ENCODE results near the gene BMPR1B. TPM values are rescaled to one million over a fixed set of nuclear protein-coding genes. Genes with fewer than 3 reads are reported as not detected.

BMPR1B gene
- total RNA-seq, 1 experiment from 2014 or later, result not detected

DNA sequence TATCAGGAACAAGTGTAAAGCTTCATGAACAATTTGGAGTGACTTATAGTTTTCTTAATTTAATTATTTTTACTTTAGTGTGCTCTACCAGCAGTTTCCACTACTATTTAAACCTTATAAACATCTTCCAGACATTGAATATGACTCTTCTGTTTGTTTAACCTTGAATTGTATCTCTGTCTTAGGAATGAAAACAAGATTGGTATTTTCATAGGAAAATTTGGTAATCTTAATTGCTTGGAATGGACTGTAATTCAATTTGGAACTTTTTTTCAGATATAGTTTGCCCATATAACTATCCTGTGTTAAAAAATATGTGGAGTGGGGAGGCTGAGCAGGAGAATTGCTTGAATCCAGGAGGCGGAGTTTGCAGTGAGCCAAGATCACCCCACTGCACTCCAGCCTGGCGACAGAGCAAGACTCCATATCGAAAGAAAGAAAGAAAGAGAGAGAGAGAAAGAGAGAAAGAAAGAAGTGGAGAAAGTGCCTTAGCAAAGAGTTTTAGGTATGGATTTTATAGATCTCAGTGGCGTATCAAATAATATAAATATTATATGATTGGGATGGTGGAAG is 242.4 kb downstream of the BMPR1B start:
- in situ Hi-C loops (cut with HindIII; ENCODE audit: low sequenced_read_pairs), result no loop called here

DNA sequence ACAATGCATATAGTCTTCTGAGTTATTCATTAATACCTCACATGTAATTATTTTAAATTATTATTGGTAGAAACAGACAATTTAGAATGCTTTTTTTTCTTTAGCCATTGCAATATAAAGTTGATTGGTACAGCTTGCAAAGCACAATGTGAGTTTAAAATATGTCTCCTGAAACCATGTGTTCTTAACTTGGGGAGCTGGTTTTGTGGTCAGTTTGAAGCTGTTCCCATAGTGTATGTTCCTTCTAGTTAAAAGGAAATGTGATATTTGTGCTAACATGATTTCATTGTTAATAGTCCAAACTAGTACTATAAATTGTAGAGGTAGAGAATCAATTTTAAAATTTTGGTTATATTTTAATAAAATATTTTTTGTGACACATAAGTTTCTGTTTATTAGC is 247.2 kb downstream of the BMPR1B start:
- in situ Hi-C loops (cut with HindIII; ENCODE audit: low sequenced_read_pairs), result no loop called here

More for the DNA sequence above, 242.4 kb downstream of the BMPR1B start:
- no peak for DNase-seq (ENCODE audit: low spot score)

DNA sequence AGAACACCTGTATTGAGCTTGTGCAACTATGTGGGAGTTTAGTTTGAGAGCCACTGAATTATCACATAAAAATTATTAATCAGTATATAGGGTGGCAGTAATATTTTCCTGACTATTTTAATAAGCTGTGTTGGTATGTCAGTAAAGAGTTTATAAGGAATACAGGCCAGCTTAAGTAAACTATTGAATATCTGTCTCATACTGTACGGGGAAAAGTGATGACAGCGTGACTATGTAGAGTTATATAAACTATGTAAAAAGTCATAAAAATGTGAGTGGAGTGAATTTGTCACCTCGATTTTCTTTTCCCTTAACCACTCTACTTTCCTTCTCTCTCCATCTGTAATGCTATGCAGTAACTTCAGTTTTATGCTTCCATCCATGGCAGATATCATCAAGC is 250.2 kb downstream of the BMPR1B start:
- in situ Hi-C loops (cut with HindIII; ENCODE audit: low sequenced_read_pairs), result no loop called here
- DNase-seq (ENCODE audit: low spot score), result no peak

More for the DNA sequence above, 247.2 kb downstream of the BMPR1B start:
- DNase-seq (ENCODE audit: low spot score), result no peak

DNA sequence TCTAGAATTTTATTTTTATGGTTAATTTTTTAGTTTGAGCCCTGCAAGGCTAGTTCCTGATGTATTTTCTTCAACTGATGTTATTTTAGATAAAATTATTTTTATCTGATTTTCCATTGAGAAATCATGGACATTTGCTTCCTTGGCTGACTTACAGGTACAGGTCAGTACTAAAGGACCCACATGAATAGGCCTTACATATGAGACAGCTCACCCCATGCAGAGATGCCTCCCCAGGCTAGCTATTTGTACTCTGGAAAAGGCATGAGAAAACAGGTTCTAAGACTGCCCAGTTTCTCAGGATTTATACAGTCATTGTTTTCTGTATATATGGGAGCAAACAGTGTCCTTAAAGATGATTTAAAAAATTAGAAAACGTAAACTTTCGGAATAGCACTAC is 255.5 kb downstream of the BMPR1B start:
- DNase-seq (ENCODE audit: low spot score), result no peak
- in situ Hi-C loops (cut with HindIII; ENCODE audit: low sequenced_read_pairs), result no loop called here

DNA sequence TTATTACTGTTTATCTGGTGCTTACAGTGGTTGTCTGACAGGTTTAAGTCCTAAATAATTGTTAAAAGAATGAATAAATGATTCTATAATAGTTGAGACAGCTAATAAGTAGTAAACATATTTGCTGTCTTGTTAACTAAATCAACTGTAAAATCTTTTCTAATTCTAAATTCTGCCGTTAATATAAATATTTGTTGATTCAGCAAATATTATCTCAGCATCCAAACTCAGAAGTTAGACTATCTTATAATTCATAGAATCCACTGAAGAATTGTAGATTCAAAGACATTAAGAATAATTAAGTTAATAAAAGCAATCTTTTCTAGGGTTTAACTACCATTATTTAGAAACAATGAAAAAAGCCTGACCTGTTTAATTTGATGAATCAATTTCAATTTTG is 256.3 kb downstream of the BMPR1B start:
- in situ Hi-C loops (cut with HindIII; ENCODE audit: low sequenced_read_pairs), result no loop called here
- DNase-seq (ENCODE audit: low spot score), result no peak

DNA sequence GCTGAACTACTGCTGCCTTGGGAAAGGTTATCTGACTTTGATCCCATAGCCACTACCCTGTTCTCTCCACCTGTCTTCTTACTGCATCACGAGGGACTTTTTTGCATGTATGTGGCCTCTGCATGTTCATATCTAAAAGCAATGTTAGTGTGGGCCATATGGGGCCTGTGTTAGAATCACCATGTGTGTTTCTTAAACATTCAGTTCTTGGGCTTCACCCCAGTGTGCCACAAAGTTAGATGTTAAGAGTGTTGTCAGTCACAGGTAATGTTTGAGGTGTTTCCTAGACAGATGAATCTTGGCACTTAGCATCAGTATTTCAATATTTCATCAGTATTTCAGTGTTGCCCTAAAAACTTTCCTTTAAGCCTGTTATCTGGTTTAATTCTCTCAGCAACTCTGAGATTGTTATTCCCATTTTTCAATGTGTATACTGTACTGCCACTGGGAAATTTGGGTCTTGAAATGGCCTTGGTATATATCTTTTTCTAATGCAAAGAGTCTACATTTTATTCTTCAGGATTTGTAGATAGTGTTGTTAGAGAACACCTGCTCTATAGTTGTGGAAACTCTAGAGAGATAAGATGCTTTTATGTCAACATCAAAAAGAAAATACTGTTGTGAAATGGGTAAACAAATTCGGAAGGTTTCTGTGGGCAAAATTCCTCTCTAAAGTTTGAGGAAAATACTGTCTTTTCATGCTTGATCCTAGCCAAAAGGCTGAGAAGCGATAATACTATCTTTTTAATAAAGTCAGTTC is 259.7 kb downstream of the BMPR1B start:
- DNase-seq (ENCODE audit: low spot score), result no peak
- in situ Hi-C loops (cut with HindIII; ENCODE audit: low sequenced_read_pairs), result no loop called here

DNA sequence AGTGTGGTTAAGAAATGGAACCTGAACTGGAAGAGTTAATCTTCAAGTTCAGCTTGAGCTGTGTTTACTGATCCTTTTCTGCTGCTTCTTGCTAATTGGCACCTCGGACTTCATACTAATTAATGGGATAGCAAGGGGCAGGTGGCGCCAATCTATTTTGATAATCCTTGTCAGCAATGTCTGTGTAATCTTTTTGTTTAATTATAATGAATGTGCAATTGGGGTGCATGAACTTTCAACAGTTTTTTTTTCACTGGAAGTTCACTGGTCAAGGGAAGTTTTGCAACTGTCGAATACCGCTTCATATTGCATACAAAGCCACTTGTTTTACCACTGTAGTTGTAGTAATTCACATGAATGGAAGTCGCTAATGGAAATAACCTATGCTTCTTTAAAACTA is 261.0 kb downstream of the BMPR1B start:
- in situ Hi-C loops (cut with HindIII; ENCODE audit: low sequenced_read_pairs), result no loop called here
- DNase-seq (ENCODE audit: low spot score), result no peak

DNA sequence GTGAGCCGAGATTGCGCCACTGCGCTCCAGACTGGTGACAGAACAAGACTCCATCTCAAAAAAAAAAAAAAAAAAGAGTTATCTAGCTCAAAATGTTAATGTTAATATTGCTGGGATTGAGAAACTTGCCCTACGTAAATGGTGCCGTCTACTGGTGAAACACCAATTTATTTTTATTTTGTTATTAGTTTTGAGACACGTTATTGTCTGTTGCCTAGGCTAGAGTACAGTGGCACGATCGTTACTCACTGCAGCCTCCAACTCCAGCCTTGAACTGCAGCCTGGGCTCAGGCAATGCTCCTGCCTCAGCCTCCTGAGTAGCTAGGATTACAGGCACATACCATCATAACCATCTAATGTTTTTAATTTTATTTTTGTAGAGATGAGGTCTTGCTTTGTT is 262.8 kb downstream of the BMPR1B start:
- DNase-seq (ENCODE audit: low spot score), result no peak
- in situ Hi-C loops (cut with HindIII; ENCODE audit: low sequenced_read_pairs), result no loop called here

DNA sequence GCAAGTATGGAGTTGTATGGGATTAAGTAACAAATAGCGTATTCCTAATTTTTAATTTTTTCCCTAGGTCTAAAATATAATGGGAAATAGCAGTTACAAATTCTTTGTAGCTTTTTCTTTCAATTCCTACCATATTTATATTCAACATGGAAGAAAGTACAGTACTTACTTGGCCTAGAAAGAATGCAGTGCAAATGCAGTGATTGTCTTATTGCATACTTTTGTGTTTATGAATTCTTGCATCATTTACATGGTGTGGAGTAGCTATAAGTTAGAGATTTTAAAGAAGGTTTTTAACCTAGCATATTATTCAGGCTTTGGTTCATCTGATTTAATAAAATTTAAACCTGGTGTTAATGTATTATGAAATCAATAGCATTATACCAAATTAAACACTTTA is 263.3 kb downstream of the BMPR1B start:
- in situ Hi-C loops (cut with HindIII; ENCODE audit: low sequenced_read_pairs), result no loop called here
- DNase-seq (ENCODE audit: low spot score), result no peak

DNA sequence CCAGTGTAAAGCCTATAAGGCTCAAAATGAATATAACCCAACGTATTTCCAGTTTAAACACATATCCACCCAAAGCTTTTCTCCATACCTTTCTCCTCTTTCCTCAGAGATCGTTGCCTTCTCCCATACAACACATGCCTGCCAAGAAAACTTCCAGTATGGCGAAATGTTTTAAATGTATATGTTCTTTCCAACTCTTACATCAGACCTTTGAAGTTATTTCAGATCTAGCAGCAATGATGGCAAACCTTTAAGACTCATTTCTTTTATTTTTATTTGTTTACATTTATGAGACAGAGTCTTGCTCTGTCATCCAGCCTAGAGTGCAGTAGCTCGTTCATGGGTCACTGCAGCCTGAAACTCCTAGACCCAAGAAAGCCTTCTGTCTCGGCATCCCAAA is 265.4 kb downstream of the BMPR1B start:
- in situ Hi-C loops (cut with HindIII; ENCODE audit: low sequenced_read_pairs), result no loop called here

DNA sequence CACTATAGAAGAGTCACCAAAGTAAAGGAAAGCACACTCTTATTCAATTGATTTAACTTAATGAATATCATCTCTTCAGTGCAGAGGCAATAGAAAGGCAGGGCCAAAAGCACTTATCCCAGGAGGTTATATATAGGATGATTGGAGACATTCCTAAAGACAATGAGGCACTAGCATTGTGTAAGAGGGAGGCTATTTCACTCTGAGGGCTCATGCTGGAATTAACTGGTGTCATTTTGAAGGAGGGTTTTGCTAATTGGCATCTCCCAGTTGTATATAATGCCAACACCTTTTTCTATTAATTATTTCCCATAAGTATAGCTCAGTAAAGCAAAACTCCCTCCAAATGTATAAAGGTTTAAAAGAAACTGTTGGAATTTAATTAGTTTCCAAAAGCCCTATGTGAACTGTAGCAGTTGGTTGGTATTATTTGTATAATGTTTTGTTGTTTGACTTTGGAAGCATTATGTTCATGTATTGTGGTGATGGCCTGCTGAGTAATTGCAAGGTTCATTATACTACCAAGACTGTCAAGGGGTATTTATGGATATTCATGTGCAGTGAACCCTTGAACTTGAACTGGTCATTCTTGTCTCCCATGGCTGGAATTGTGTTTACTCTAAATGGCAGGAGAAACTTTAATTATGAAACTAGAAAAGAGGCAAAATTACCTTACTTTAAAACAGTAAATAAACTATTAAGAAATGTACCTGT is 270.3 kb downstream of the BMPR1B start:
- in situ Hi-C loops (cut with HindIII; ENCODE audit: low sequenced_read_pairs), result no loop called here
- no peak for DNase-seq (ENCODE audit: low spot score)

More for the DNA sequence above, 265.4 kb downstream of the BMPR1B start:
- no peak for DNase-seq (ENCODE audit: low spot score)

DNA sequence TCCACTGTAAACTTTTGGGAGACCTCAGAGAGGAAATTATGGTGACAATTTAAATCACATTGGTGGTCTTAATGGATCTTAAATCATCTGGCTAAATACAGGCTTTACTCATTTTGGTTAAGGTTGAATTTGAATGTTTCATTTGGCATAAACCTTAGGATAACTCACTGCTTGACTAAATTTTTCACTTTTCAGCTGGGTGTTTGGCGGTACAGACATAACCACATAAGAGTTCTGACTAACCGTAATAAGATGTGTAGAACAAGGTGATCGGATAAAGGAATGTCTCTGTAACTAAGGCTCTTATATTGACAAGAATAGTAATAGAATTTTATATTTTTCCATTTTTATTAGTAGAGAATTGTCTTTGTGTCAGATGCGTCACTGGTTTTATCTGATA is 281.0 kb downstream of the BMPR1B start:
- no peak for DNase-seq (ENCODE audit: low spot score)
- in situ Hi-C loops (cut with HindIII; ENCODE audit: low sequenced_read_pairs), result no loop called here

DNA sequence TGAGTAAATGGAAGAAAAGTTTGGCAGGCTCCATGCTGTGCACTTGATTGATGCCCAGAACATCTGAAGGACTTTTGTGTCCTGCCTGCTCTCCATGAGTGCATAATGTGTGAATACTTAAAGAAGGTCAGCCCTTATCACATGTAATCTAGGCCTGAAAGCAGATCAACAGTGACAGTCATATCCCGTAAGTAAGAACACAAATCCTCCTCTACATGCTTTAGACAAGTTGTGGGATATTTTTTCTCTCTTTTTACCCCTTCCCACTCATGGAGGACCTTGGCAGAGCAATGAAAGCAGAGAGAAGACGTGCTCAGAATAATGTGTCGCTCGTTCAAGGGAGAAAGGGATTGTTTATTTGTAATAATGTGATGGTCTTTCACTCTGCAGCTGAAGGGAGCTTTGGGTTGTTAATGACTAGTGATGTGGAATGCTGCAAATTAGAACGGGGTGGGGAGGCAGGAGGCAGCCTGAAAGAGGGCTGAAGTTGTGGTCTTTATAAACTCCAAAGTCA is 286.6 kb downstream of the BMPR1B start:
- peak; percentile 27 for DNase-seq (ENCODE audit: low spot score)
- in situ Hi-C loops (cut with HindIII; ENCODE audit: low sequenced_read_pairs), result no loop called here

DNA sequence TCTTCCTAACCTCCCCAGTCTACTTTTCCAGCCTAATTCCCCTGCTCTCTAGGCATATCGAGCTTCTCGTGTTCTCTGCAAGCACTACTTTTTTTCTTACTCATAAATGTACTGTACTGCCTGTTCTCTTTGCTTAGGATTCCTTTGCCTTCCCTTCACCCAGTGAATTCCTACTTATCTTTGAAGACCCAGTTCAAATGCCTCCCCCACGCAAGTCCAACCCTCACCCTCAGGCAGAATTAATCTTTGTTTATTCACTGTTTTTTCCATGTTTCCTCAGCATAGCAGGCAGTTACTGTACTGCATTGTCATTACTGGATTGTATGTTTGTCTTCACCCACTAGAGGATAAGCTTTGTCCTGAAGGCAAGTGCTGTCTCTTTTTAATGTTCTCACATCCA is 287.7 kb downstream of the BMPR1B start:
- DNase-seq (ENCODE audit: low spot score), result no peak
- in situ Hi-C loops (cut with HindIII; ENCODE audit: low sequenced_read_pairs), result no loop called here

DNA sequence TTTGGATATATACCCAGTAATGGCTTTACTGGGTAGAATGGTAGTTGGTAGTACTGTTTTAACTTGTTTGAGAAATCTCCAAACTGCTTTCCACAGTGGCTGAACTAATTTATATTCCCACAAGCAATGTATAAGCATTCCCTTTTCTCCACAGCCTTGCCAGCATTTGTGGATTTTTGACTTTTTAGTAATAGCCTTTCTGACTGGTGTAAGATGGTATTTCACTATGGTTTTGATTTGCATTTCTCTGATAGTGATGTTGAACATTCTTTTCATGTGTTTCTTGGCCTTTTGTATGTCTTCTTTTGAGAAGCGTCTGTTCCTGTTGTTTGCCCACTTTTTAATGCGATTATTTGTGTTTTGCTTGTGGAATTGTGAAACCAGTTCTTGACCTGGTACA is 290.5 kb downstream of the BMPR1B start:
- in situ Hi-C loops (cut with HindIII; ENCODE audit: low sequenced_read_pairs), result no loop called here
- DNase-seq (ENCODE audit: low spot score), result no peak

DNA sequence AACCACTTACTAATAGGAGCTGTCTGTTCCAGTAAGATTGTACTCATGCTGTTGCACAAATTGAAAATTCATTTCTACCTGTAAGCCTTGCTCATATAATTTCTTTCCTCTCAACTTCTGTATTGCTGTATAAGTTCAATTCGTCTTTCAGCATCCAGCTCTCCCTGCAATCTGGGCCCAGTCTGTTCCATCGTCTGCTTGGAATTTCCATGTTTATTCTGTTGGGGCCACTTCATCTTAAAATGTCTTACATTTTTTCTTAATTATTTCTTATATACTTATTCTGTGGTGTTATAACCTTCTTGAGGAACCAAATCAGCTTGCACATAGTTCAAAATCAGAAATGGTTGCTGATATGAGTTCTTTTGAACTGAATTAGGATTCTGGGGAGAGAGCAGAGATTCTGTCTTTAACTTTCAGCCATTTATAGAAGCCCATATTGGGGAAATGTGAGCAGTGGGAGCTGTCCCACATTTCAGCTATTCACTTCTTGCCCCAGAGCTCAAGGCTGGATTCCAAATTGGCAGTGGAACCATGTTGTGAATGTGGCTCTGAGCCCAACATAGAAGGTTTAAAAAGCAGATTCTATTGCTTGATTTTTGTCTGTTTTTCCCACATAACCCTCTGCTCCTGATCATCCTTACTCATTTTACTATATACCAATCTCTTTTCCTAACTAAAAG is 291.9 kb downstream of the BMPR1B start:
- DNase-seq (ENCODE audit: low spot score), result peak; percentile 22
- in situ Hi-C loops (cut with HindIII; ENCODE audit: low sequenced_read_pairs), result no loop called here

DNA sequence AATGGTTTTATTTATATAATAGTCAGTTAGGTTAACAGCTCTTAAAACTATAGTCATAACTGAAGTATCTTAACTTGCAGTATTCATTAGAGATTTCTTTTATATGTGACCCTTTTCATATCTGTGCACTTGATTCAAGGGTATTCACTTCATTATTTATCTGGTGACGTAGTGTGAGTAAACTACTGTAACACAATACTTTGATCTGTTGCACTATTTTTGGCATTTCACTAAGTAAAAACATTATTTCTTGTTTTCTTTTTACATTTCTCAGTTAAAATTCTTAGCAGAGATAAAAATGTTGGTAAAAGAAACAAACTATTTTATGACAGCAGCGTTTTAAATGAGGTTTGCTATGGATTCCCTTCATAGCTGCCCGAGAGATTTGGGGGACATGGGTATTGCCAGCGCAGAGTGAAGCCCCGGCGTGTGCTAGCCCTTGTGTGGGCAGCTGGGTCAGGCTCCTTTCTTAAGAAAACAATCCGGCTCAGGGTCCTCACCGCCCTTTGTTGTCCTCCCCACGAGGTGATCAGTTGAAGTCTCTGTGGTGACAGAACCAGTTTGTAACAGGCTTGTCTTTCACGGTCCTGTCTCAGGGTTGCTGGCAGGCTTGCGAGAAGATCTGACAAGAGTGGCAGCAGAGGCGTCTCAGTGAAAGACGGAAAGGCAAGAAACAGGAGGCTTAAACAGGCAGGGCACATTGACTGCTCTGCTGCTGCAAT is 293.4 kb downstream of the BMPR1B start:
- in situ Hi-C loops (cut with HindIII; ENCODE audit: low sequenced_read_pairs), result no loop called here
- peak; percentile 23 for DNase-seq (ENCODE audit: low spot score)

DNA sequence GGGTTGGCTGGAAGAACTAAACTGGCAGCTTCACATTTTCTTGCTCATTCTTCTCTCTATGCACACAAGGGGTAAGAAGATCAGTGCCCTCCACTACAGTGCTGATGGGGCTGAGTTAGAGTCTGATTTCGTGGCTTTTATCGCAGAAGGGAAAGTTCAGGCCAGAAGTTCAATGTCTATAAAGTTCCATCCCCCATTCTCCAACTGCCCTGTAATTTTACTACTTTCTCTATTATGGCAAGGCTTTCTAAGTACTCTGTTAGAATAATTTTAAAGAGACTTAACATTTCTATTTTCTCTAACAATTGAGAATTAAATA is 293.9 kb downstream of the BMPR1B start:
- in situ Hi-C loops (cut with HindIII; ENCODE audit: low sequenced_read_pairs), result no loop called here

DNA sequence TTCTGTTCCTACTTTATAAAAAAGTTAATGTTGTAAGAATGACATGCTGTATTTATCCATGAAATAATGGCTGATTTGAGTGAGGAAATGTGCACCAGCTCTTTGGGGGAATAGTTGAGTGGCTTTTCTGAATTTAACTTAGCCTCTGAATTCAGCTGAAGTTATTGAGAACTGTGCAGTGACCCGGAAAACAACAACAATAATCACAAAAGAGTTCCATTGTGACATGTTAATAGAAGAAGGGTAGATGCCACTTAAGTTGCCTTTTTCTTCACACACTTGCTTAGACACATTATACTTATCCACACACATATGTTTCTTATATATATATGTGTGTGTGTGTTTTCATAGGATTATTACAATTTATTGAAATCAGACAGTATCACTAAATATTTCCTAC is 301.2 kb downstream of the BMPR1B start:
- in situ Hi-C loops (cut with HindIII; ENCODE audit: low sequenced_read_pairs), result no loop called here

More for the DNA sequence above, 293.9 kb downstream of the BMPR1B start:
- no peak for DNase-seq (ENCODE audit: low spot score)

More for the DNA sequence above, 301.2 kb downstream of the BMPR1B start:
- no peak for DNase-seq (ENCODE audit: low spot score)
